ENCODE results near the gene STK24.

STK24 gene

DNA sequence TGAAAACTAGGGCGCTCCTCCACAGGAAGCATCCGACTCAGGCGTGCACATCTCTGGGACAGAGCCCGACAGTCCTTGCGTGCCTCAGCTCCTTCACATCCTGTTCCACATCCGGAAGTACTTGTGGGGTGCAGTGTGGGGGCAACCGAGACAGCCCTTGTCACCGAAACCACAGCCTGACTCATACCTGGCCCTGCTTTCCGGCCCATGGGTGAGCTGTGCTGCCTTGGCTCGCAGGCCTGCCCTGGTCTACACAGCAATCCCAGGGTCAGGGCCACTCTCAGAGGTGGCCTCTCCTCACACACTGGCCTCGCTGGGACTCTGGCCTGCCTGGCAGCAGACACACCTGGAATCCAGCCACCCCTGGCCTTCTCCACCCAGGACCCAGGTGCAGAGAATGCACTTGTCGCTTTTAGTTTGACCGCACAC is 100.4 kb downstream of the STK24 start:
- H3K4me3 ChIP-seq (ENCODE audit: low read depth in 1 of 2, low read length in 1 of 2) = peak overlapping the region; percentile 20 to 28
- peaks cover 19 to 25% of the 10 kb centered on the region in 2 experiments for H3K4me1 ChIP-seq (ENCODE audit: control insufficient read depth in 1 of 2, insufficient read depth in 1 of 2, low read depth in 1 of 2, low read length in 1 of 2)

DNA sequence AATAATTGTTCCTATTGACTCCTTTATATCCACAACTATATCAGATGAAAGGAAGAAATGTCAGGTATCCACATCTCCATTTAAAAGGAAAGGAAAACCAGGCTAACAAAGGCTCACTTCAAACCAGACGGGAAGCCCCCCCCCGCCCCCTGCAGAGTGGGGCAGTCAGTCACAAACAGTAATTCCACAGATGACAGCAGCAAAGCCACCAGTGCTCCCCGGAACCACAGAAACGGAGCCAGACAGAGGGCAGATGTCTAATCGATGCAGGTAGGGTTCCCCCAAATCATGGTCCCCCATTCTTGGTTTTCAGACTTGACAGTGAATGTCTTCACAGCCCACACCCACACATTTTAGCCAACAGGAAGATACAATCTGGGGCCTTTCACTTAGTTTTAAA is 100.8 kb downstream of the STK24 start:
- TF ChIP-seq, protein P1, sequence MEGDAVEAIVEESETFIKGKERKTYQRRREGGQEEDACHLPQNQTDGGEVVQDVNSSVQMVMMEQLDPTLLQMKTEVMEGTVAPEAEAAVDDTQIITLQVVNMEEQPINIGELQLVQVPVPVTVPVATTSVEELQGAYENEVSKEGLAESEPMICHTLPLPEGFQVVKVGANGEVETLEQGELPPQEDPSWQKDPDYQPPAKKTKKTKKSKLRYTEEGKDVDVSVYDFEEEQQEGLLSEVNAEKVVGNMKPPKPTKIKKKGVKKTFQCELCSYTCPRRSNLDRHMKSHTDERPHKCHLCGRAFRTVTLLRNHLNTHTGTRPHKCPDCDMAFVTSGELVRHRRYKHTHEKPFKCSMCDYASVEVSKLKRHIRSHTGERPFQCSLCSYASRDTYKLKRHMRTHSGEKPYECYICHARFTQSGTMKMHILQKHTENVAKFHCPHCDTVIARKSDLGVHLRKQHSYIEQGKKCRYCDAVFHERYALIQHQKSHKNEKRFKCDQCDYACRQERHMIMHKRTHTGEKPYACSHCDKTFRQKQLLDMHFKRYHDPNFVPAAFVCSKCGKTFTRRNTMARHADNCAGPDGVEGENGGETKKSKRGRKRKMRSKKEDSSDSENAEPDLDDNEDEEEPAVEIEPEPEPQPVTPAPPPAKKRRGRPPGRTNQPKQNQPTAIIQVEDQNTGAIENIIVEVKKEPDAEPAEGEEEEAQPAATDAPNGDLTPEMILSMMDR (IDR thresholded peaks at IDR 0.05) = no peak
- Histone ChIP-seq H3K36me3 (peaks cover 36% of the 10 kb centered on the region), H3K4me3 (ENCODE audit: low read depth in 1 of 2, low read length in 1 of 2) (peak overlapping the region in 1 of 2 experiments; percentile 20), H3K4me1 (ENCODE audit: control insufficient read depth in 1 of 2, insufficient read depth in 1 of 2, low read depth in 1 of 2, low read length in 1 of 2) (peaks cover 19 to 29% of the 10 kb centered on the region in 2 experiments), H3K9me3 (no peaks in the 10 kb centered on the region), H3K27ac (peak overlapping the region; percentile 79), H3K27me3 (no peaks in the 10 kb centered on the region)

More for the DNA sequence above, 100.4 kb downstream of the STK24 start:
- no peaks in the 10 kb centered on the region for H3K9me3 ChIP-seq
- TF ChIP-seq, protein P1 (IDR thresholded peaks at IDR 0.05) = no peak
- H3K27ac ChIP-seq = peak overlapping the region; percentile 79
- H3K36me3 ChIP-seq = peaks cover 36% of the 10 kb centered on the region
- no peaks in the 10 kb centered on the region for H3K27me3 ChIP-seq

GRCh38 chr13:98475522-98475921 is 101.4 kb downstream of the STK24 start:
- TF ChIP-seq, protein P1 (IDR thresholded peaks at IDR 0.05) = no peak
- Histone ChIP-seq H3K4me3 (ENCODE audit: low read depth in 1 of 2, low read length in 1 of 2) (no peak overlapping the region), H3K36me3 (peaks cover 38% of the 10 kb centered on the region), H3K27me3 (no peaks in the 10 kb centered on the region), H3K4me1 (ENCODE audit: control insufficient read depth in 1 of 2, insufficient read depth in 1 of 2, low read depth in 1 of 2, low read length in 1 of 2) (peaks cover 19 to 29% of the 10 kb centered on the region in 2 experiments), H3K27ac (no peak overlapping the region), H3K9me3 (no peaks in the 10 kb centered on the region)

GRCh38 chr13:98474761-98475160 is 102.1 kb downstream of the STK24 start:
- Histone ChIP-seq H3K27me3 (no peaks in the 10 kb centered on the region), H3K36me3 (peaks cover 46% of the 10 kb centered on the region), H3K27ac (no peak overlapping the region), H3K9me3 (no peaks in the 10 kb centered on the region), H3K4me1 (ENCODE audit: control insufficient read depth in 1 of 2, insufficient read depth in 1 of 2, low read depth in 1 of 2, low read length in 1 of 2) (peaks cover 19 to 29% of the 10 kb centered on the region in 2 experiments), H3K4me3 (ENCODE audit: low read depth in 1 of 2, low read length in 1 of 2) (no peak overlapping the region)
- TF ChIP-seq, protein P1 (IDR thresholded peaks at IDR 0.05) = no peak

DNA sequence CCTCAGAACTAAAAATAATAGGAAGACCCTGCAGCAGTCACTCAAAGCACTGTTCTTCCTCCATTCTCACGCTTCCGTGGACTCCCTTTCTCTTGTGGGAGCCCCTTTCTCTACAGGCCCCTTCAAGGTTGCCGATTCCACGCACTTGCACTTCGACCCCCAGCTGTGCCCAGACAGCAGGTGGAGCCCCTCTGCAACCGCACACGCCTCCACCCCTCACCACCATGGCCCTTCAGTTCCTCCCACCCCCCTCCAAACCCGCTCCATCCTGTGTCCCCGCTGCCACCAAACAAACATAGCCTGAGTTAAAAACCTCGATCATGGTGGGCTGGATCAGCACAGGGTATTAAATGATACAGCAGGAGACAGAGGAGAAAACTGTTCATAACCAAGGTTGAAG is 102.6 kb downstream of the STK24 start:
- H3K27ac ChIP-seq = no peak overlapping the region
- H3K27me3 ChIP-seq = no peaks in the 10 kb centered on the region
- H3K9me3 ChIP-seq = no peaks in the 10 kb centered on the region
- peaks cover 51% of the 10 kb centered on the region for H3K36me3 ChIP-seq
- H3K4me3 ChIP-seq (ENCODE audit: low read depth in 1 of 2, low read length in 1 of 2) = no peak overlapping the region
- peaks cover 19 to 29% of the 10 kb centered on the region in 2 experiments for H3K4me1 ChIP-seq (ENCODE audit: control insufficient read depth in 1 of 2, insufficient read depth in 1 of 2, low read depth in 1 of 2, low read length in 1 of 2)
- TF ChIP-seq, protein P1 (IDR thresholded peaks at IDR 0.05) = no peak

DNA sequence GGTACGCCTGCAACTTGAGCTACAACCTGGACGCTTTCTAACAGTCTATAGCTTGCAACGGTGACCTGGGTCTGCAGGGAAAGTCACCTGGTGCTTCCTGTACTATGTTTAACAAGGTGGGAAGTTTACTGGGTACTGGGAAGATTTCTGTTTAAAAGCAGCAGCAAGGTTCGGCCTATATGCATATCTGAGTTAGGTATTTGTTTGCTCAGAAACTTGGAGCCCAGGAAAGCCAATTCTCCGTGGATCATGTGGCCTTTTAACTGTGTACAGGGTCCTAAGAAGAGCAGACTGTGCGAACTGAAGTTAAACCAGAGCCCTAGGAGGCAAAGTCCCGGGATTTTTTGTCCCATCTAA is 103.1 kb downstream of the STK24 start:
- H3K4me1 ChIP-seq (ENCODE audit: control insufficient read depth in 1 of 2, insufficient read depth in 1 of 2, low read depth in 1 of 2, low read length in 1 of 2) = peaks cover 19 to 29% of the 10 kb centered on the region in 2 experiments
- TF ChIP-seq, protein P1 (IDR thresholded peaks at IDR 0.05) = no peak
- H3K36me3 ChIP-seq = peaks cover 56% of the 10 kb centered on the region
- H3K27ac ChIP-seq = no peak overlapping the region
- no peaks in the 10 kb centered on the region for H3K9me3 ChIP-seq
- no peak overlapping the region for H3K4me3 ChIP-seq (ENCODE audit: low read depth in 1 of 2, low read length in 1 of 2)
- H3K27me3 ChIP-seq = no peaks in the 10 kb centered on the region
